GM19438 (cell line): ENCODE data around the gene STAU1.
"Not testable (repeated sequence)": the region's sequence is repeated elsewhere in the genome, so short reads cannot be mapped to it uniquely, and the experiment has no call there.

ENCODE experiments used
- ATAC-seq: cut with Tn5 transposase; IDR thresholded peaks from one replicate; pipeline ENCODE4 v1.9.1; 2021; ENCODE audit warnings: low read depth; ENCODE audit not compliant: unreplicated experiment

STAU1 gene

GRCh38 chr20:49167811-49168507 lies 20.2 kb downstream of the STAU1 start:
- no peak for ATAC-seq

- ATAC-seq: peak; percentile 63
Observed at GRCh38 chr20:49166534-49167449, 21.3 kb downstream of the STAU1 start.

GRCh38 chr20:49165611-49166010 lies 22.5 kb downstream of the STAU1 start:
- ATAC-seq: no peak

GRCh38 chr20:49163696-49164095 lies 24.4 kb downstream of the STAU1 start:
- ATAC-seq: no peak

- no peak for ATAC-seq
Observed at GRCh38 chr20:49161428-49162152, 26.5 kb downstream of the STAU1 start.

- ATAC-seq: no peak
Observed at GRCh38 chr20:49160057-49160929, 27.8 kb downstream of the STAU1 start.

GRCh38 chr20:49157146-49157545 lies 31.0 kb downstream of the STAU1 start:
- no peak for ATAC-seq

GRCh38 chr20:49156481-49156880 lies 31.7 kb downstream of the STAU1 start:
- no peak for ATAC-seq

- ATAC-seq: no peak
Observed at GRCh38 chr20:49151436-49151835, 36.7 kb downstream of the STAU1 start.

- no peak for ATAC-seq
Observed at GRCh38 chr20:49149281-49150045, 38.7 kb downstream of the STAU1 start.

- ATAC-seq: no peak
Observed at GRCh38 chr20:49148601-49149000, 39.5 kb downstream of the STAU1 start.

- ATAC-seq: no peak
Observed at GRCh38 chr20:49147296-49147695, 40.8 kb downstream of the STAU1 start.

GRCh38 chr20:49146442-49147225 lies 41.5 kb downstream of the STAU1 start:
- ATAC-seq: no peak

- ATAC-seq: no peak
Observed at GRCh38 chr20:49140834-49141233, 47.3 kb downstream of the STAU1 start.

- no peak for ATAC-seq
Observed at GRCh38 chr20:49140411-49140810, 47.7 kb downstream of the STAU1 start.

GRCh38 chr20:49138431-49138830 lies 49.7 kb downstream of the STAU1 start:
- ATAC-seq: no peak

GRCh38 chr20:49136817-49137571 lies 51.1 kb downstream of the STAU1 start:
- ATAC-seq: no peak

GRCh38 chr20:49134797-49135196 lies 53.3 kb downstream of the STAU1 start:
- not testable (repeated sequence) for ATAC-seq
